Myocyte (in vitro differentiated cells): ENCODE results near the gene YPEL3. TPM values are rescaled to one million over a fixed set of nuclear protein-coding genes. Genes with fewer than 3 reads are reported as not detected.
"Not testable (repeated sequence)": the region's sequence is repeated elsewhere in the genome, so short reads cannot be mapped to it uniquely, and the experiment has no call there.

ENCODE experiments used
- DNase-seq: peaks from one replicate; pipeline ENCODE4 v3.0.0-alpha.2; 2012; ENCODE audit warnings: low read depth
- total RNA-seq: library from RNA; depleted of rRNA; stranded (reverse); fragments of >200 nt; gene quantifications from 2 replicates; pipeline ENCODE4 v1.2.3, GENCODE V29; 2014

The YPEL3 gene
- total RNA-seq, 1 donor from 2014 or later: 41.3 TPM

- DNase-seq: no peak
Measured at GRCh38 chr16:30117768-30118167, 21.8 kb upstream of the YPEL3 start.

GRCh38 chr16:30116291-30117207, 20.5 kb upstream of the YPEL3 start:
- no peak for DNase-seq

GRCh38 chr16:30115238-30115637, 19.2 kb upstream of the YPEL3 start:
- no peak for DNase-seq

- DNase-seq: not testable (repeated sequence)
Measured at GRCh38 chr16:30114833-30115232, 18.8 kb upstream of the YPEL3 start.

GRCh38 chr16:30114411-30114810, 18.4 kb upstream of the YPEL3 start:
- DNase-seq: no peak

GRCh38 chr16:30113711-30114333, 17.8 kb upstream of the YPEL3 start:
- no peak for DNase-seq

- peak; percentile 28 for DNase-seq
Measured at GRCh38 chr16:30113031-30113710, 17.2 kb upstream of the YPEL3 start, which contains the start of gene GDPD3. GDPD3 (minus strand) TSS chr16:30113537; CDS start chr16:30113478, 59 bp downstream.

GRCh38 chr16:30112197-30113030, 16.4 kb upstream of the YPEL3 start:
- no peak for DNase-seq

GRCh38 chr16:30110661-30111060, 14.6 kb upstream of the YPEL3 start:
- DNase-seq: peak; percentile 54

GRCh38 chr16:30108059-30108850, 12.2 kb upstream of the YPEL3 start:
- no peak for DNase-seq

- no peak for DNase-seq
Measured at GRCh38 chr16:30104492-30104891, 8.5 kb upstream of the YPEL3 start.

- no peak for DNase-seq
Measured at GRCh38 chr16:30104090-30104489, 8.1 kb upstream of the YPEL3 start.

GRCh38 chr16:30096862-30097563, 1.0 kb upstream of the YPEL3 start:
- no peak for DNase-seq

GRCh38 chr16:30095166-30096078, 591 bp downstream of the YPEL3 start:
- DNase-seq: no peak

GRCh38 chr16:30094541-30095165, 1.4 kb downstream of the YPEL3 start:
- no peak for DNase-seq

GRCh38 chr16:30092373-30093010, 3.5 kb downstream of the YPEL3 start:
- DNase-seq: peak; percentile 40
